ENCODE measurements around the gene HPN.
"Not testable (repeated sequence)": the region's sequence is repeated elsewhere in the genome, so short reads cannot be mapped to it uniquely, and the experiment has no call there.

Gene HPN

GRCh38 chr19:35044317-35045117 lies 3.0 kb downstream of the HPN start:
- peak; percentile 20 for DNase-seq

- DNase-seq: peak; percentile 36
These were observed 4.3 kb downstream of the HPN start for GRCh38 chr19:35045667-35046300.

DNA sequence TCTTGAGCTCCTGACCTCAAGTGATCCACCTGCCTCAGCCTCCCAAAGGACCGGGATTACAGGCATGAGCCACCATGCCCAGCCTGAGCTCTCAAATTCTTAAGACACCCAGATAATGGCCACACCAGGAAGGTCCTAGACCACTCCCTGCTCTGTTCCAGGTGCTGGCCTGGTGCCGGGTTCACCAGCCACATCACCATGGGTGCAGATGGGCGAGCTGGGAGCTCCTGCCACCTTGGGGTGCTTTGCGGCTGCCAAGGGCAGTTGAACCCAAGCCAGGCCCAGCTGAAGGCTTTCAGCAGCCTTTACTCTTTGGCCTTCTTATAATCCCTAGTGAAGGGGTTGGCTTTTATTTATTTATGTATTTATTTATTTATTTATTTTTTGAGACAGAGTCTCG lies 4.9 kb downstream of the HPN start:
- DNase-seq: no peak

GRCh38 chr19:35048911-35049411 lies 7.4 kb downstream of the HPN start:
- DNase-seq: no peak

- no peak for DNase-seq
These were observed 7.9 kb downstream of the HPN start for GRCh38 chr19:35049456-35049855.

DNA sequence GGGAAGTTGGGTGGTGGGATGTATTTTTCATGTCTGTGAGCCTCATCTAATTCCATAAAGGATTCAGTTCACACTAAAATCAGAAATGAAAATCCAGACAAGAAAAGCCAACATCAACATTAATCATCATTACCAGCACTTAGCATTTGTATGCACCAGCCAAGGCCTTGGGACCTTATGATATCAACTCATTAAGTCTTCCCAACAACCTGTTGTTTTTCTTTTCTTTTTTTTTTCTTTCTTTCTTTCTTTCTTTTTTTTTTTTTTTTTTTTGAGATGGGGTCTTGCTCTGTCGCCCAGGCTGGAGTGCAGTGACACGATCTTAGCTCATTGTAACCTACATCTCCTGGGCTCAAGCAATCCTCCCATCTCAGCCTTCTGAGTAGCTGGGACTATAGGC lies 9.1 kb downstream of the HPN start:
- DNase-seq: not testable (repeated sequence)

- not testable (repeated sequence) for DNase-seq
These were observed 9.7 kb downstream of the HPN start for GRCh38 chr19:35051268-35051667.

- DNase-seq: no peak
These were observed 10.3 kb downstream of the HPN start for GRCh38 chr19:35051796-35052195.

DNA sequence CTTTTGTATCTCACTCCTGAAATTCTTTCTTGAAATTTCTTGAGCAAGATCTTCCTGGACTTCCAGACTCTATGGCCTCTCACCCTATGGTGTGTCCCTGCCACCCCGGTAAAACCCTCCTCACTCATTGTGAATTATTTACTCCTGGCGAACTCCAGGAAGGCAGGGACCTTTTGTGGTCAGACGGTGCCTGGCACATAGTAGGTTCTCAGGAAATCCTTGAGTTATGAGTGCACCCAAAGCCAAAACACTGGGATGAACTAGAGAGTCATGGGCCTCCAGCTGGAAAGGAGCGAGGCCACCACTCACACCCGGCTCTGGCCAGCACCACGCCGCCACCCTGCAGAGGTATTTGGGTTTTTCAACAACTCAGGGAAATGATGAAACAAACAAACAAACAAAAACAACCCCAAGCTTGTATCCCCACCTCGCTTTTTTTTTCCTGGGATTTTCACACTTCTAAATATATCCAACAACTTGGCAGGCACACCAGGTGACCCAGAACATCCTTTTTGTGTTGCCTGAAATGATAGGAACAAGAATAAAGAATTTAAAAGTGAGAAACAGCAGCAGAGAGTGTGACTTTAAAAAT lies 11.2 kb downstream of the HPN start:
- no peak for DNase-seq

DNA sequence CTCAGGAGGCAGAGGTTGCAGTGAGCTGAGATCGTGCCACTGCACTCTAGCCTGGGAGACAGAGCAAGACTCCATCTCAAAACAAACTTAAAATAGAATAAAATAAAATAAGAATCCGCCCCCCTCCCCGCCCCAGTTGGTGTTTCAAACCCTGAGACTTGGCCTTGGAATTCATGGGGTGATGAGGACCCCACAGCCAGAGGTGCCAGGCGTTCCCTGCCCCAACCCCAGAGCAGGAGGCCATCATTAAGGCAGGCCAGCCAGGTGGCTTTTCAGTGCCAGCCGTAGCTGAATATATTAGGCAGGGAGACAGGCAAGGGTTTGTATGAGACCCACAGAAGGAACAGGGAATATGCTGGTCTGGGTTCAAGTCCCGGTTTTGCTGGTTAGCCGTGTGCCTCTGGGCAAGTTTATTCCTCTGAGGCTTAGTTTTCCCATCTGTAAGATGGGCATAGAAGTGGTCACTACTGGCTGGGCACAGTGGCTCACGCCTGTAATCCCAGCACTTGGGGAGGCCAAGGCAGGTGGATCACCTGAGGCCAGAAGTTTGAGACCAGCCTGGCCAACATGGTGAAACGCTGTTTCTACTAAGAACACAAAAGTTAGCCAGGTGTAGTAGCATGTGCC lies 12.3 kb downstream of the HPN start:
- DNase-seq: no peak

DNA sequence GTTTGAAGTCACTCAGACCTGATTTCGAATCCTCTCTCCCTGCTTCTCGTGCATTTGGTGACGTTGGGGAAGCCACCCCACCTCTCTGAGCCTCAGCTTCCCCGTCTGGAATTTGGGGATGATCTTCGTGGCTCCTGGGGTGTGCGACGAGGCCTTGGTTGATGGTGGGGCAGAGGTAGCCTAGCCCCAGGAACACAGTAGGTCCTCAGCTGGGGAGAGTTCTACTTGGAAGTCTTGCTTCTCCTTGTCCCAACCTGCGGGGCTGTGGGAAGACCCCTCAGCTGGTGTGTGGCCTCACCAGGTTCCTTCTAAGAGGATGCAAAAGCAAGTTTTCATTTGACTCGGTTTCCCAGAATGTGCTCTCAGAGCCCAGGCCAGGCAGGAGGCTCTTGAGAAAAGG lies 13.1 kb downstream of the HPN start:
- DNase-seq: no peak

GRCh38 chr19:35055715-35056179 lies 14.2 kb downstream of the HPN start:
- DNase-seq: no peak

DNA sequence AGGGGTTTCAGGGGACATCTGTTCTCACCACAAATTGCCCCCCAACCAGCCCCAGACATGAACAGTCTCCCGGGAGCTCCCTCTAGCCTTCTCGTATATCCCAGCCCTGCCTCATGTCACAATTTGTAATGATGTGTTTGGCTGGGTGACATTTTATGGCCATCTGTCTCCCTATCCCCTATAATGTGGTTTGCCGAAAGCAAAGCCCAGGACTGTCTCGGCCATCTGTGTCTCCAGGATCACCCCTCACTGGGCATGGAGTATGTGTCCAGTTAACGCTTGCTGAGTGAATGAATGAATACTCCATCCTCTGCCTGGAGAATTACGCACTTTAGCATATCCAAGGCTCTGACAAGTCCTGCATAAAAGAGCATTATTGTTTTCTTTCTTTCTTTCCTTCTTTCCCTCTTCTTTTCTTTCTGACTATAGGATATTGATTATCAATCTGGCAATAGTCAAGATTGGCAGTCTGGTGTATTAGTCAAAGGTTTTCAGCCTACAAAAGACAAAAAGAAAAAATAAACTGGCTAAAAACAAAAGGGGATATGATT lies 15.1 kb downstream of the HPN start:
- DNase-seq: no peak

DNA sequence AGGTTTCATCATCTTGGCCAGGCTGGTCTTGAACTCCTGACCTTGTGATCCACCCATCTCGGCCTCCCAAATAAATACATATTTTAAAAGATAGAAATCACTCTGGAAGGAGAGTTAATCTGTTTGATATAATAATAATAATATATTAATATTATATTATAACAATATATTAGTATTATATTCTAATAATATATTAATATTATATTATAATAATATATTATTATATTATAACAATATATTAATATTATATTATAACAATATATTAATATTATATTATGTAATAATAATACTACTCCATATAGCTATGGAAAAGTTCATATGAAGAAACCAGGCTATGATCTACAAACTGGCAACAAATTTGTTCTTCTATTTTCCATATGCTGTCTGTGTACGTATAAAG lies 16.8 kb downstream of the HPN start:
- DNase-seq: no peak

DNA sequence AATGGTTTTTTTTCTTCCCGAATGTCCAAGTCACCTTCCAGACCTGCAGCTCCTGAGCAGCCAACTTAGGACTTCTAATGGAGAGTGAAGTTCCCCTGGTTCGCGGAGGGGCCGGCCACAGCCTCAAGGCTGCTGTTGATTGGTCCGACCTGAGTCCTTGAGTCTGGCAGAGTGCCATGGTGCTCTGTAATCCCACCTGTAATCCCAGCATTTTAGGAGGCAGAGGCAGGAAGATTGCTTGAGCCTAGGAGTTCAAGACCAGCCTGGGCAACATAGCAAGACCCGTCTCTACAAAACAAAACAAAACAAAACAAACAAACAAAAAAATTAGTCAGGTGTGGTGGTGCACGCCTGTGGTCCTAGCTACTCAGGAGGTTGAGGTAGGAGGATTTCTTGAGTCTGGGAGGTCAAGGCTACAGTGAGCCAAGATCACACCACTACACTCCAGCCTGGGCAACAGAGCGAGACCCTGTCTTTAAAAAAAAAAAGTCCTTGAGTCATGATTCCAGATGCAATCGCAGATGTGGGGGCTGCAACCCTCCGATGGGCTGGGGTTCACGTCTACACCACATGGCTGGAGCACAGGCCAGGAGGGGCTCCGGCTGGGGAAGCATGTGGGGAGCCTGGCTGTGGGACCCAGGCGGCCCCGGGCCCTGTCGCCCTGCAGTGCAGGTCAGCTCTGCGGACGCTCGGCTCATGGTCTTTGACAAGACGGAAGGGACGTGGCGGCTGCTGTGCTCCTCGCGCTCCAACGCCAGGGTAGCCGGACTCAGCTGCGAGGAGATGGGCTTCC lies 17.7 kb downstream of the HPN start:
- no peak for DNase-seq

DNA sequence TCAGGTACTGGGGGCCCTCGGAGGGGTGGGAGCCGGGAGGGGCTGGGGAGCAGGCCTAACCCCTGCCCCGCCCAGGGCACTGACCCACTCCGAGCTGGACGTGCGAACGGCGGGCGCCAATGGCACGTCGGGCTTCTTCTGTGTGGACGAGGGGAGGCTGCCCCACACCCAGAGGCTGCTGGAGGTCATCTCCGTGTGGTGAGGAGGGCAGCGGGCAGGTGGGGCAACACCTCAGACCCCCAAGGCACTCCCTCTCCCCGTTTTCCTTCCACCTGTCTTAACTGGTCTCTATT lies 18.2 kb downstream of the HPN start:
- DNase-seq: no peak

DNA sequence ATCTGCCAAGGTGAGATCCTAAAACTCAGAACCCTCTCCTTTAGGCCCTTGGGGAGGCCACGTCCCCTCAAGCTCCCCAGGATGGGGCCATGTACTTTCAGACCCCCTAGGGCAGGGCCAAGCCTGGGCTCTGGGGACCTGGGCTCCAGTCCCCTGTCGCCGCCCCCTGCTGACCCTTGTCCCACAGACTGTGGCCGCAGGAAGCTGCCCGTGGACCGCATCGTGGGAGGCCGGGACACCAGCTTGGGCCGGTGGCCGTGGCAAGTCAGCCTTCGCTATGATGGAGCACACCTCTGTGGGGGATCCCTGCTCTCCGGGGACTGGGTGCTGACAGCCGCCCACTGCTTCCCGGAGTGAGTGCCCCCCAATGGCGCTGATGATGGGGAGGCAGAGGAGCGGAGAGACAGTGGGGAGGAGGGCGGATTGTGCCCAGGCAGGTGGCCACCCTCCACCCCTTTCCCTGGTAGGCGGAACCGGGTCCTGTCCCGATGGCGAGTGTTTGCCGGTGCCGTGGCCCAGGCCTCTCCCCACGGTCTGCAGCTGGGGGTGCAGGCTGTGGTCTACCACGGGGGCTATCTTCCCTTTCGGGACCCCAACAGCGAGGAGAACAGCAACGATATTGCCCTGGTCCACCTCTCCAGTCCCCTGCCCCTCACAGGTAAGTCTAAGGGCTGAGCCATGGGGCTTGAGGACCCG lies 18.8 kb downstream of the HPN start:
- no peak for DNase-seq

DNA sequence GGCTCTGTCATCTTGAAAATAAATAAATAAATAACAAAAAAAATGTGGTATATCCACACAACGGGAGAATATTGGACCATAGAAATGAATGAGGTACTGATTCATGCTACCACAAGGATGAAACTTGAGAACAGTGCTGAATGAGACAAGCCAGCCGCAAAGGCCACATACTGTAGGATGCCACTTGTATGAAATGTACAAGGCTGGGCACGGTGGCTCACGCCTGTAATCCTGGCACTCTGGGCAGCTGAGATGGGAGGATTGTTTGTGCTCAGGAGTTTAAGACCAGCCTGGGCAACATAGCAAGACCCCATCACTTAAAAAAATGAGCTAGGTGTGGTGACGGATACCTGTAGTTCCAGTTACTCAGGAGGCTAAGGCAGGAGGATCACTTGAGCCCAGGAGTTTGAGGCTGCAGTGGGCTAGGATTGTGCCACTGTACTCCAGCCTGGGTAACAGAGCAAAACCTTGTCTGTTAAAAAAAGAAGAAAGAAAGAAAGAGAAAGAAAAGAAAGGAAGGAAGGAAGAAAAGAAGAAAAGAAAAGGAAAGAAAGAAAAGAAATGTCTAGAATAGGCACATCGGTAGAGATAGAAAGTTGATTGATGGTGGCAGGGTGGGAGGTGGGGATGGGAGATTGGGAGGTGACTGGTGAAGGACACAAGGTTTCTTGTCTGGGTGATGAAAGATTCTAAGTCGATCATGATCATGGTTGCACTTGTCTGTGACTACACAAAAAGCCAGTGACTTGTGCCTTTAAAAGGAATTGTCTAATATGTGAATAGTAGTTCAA lies 20.3 kb downstream of the HPN start:
- no peak for DNase-seq

- DNase-seq: no peak
These were observed 21.4 kb downstream of the HPN start for GRCh38 chr19:35062942-35063341.

DNA sequence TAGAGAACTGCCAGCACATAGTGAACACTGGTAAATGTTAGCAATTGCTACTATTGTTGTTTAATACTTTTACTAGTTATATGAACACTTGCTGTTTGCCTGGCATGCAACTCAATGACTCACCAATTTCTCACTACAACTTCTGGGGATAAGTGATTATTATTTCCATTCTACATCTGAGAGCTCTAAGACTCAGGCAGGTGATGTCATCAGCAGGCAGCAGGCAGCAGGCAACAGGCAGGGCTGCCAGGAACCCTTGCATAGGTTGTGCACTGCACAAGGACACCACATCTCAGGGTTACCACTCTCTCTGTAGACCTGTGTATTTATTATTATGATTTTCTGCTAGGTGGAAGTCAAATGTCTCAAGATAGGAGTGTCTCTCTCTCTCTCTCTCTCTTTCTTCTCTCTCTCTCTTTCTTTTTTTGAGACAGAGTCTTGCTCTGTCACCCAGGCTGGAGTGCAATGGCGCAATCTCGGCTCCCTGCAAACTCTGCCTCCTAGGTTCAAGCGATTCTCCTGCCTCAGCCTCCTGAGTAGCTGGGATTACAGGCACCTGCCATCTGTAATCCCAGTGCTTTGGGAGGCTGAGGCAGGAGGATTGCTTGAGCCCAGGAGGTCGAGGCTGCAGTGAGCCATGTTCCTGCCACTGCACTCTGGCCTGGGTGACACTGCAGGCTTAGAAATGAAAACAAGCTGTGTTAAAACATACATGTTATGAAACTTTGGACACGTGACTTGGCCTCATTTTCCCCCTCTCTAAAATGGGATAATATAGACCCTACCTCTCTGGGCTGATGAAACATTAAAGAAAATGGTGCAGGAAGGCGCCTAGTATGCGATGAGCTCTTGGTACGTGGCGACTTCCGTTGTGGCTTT lies 22.7 kb downstream of the HPN start:
- peak; percentile 70 for DNase-seq

All from HCEC 1CT (cell line).